GM12878 (cell line): ENCODE data around the gene PTGES2. TPM values are rescaled to one million over a fixed set of nuclear protein-coding genes. Genes with fewer than 3 reads are reported as not detected.

Source experiments
- BHLHE40 ChIP-seq, 2 experiments: fragments of 450-650 bp in 1 of 2; IDR thresholded peaks; 2 replicates each; pipeline ENCODE4 v1.6.1; 2011 to 2017; ENCODE audit warnings: low read depth in 2 of 2, borderline replicate concordance in 1 of 2, improper control_type of control experiment in 1 of 2, low read length in 1 of 2, mild to moderate bottlenecking in 1 of 2
- BMI1 ChIP-seq: fragments of 450-650 bp; IDR thresholded peaks from 2 replicates; pipeline ENCODE4 v1.6.1; 2016; ENCODE audit warnings: mild to moderate bottlenecking, moderate library complexity, borderline replicate concordance
- CEBPZ ChIP-seq: fragments of 150-350 bp; IDR thresholded peaks from 2 replicates; pipeline ENCODE4 v1.6.1; 2016; ENCODE audit warnings: low read depth, low read length
- CREM ChIP-seq: IDR thresholded peaks from 2 replicates; pipeline ENCODE4 v1.6.1; 2014; ENCODE audit warnings: antibody characterized with exemption, low read depth
- JUND ChIP-seq: IDR thresholded peaks from 2 replicates; pipeline ENCODE4 v1.6.1; 2012; ENCODE audit warnings: low read depth, mild to moderate bottlenecking, low read length, improper control_type of control experiment, moderate library complexity
- MEF2A ChIP-seq: IDR thresholded peaks from 2 replicates; pipeline ENCODE4 v1.6.1; 2011; ENCODE audit warnings: low read depth, mild to moderate bottlenecking, low read length, moderate library complexity; ENCODE audit not compliant: insufficient read depth
- MLLT1 ChIP-seq: fragments of 450-650 bp; IDR thresholded peaks from 2 replicates; pipeline ENCODE4 v1.6.1; 2016; ENCODE audit warnings: mild to moderate bottlenecking
- PAX8 ChIP-seq: fragments of 450-650 bp; IDR thresholded peaks from 2 replicates; pipeline ENCODE4 v1.6.1; 2017; ENCODE audit warnings: mild to moderate bottlenecking, moderate library complexity
- POLR2AphosphoS5 ChIP-seq: IDR thresholded peaks from 2 replicates; pipeline ENCODE4 v1.6.1; 2011; ENCODE audit warnings: mild to moderate bottlenecking, low read length, inconsistent platforms
- SMAD1 ChIP-seq: fragments of 450-650 bp; IDR thresholded peaks from 2 replicates; pipeline ENCODE4 v1.6.1; 2018; ENCODE audit warnings: mild to moderate bottlenecking, low read depth; ENCODE audit not compliant: partially characterized antibody
- TCF12 ChIP-seq: IDR thresholded peaks from 2 replicates; pipeline ENCODE4 v1.6.1; 2011; ENCODE audit warnings: low read depth, mild to moderate bottlenecking, low read length
- ZZZ3 ChIP-seq: IDR thresholded peaks from 2 replicates; pipeline ENCODE4 v1.6.1; 2011; ENCODE audit warnings: low read depth; ENCODE audit not compliant: control insufficient read depth, insufficient read length
- polyA plus RNA-seq, 11 experiments: library from polyadenylated mRNA; depleted of rRNA in 4 of 11; unstranded in 6 of 11; stranded (reverse) in 5 of 11; fragments of >200 nt; fragmentation: Nextera tagmentation in 4 of 11; fragmentation: Illumina TruSeq in 1 of 11; extraction: Ambion mirVana in 4 of 11; extraction: Trizol in 1 of 11; gene quantifications; 1 replicate in 1 of 11; 2 replicates in 10 of 11; pipeline versions ENCODE4 v1.2.1 to v1.2.3, GENCODE V29; 2011 to 2016; ENCODE audit warnings: inconsistent platforms in 2 of 11, missing spikeins in 2 of 11, low read depth in 1 of 11
- total RNA-seq, 4 experiments: library from RNA; depleted of rRNA in 3 of 4; stranded (reverse); fragments of >200 nt in 3 of 4; fragmentation: Illumina TruSeq in 1 of 4; extraction: Trizol in 1 of 4; gene quantifications; 2 replicates each; pipeline versions ENCODE4 v1.2.1 to v1.2.3, GENCODE V29; 2013 to 2021
- TF ChIP-seq, protein P1 (sequence below): IDR thresholded peaks from 2 replicates; pipeline ENCODE4 v1.6.1; 2011; ENCODE audit warnings: low read depth, low read length, improper control_type of control experiment, borderline replicate concordance
- TF ChIP-seq, protein P2 (sequence below): fragments of 450-650 bp; IDR thresholded peaks from 2 replicates; pipeline ENCODE4 v1.6.1; 2016; ENCODE audit warnings: mild to moderate bottlenecking, moderate library complexity, borderline replicate concordance
- TF ChIP-seq, protein P3 (sequence below): fragments of 450-650 bp; IDR thresholded peaks from 2 replicates; pipeline ENCODE4 v1.6.1; 2017; ENCODE audit warnings: mild to moderate bottlenecking
- TF ChIP-seq, protein P4 (sequence below): IDR thresholded peaks from 2 replicates; pipeline ENCODE4 v1.6.1; 2011; ENCODE audit warnings: low read depth, mild to moderate bottlenecking, low read length, moderate library complexity, borderline replicate concordance; ENCODE audit errors: extremely low read depth

PTGES2 gene
- total and polyA plus RNA-seq, 10 of the 15 experiments (the other 5 are each of a cell fraction or from before 2014, with no cell fraction given), result 2.1 to 141 (median 99.1) TPM

GRCh38 chr9:128159784-128160602 lies 32.5 kb upstream of the PTGES2 start, which contains the start of gene BBLN (continued):
- TF ChIP-seq MLLT1, result no peak
- TF ChIP-seq SMAD1, result no peak
- TF ChIP-seq, protein P1, sequence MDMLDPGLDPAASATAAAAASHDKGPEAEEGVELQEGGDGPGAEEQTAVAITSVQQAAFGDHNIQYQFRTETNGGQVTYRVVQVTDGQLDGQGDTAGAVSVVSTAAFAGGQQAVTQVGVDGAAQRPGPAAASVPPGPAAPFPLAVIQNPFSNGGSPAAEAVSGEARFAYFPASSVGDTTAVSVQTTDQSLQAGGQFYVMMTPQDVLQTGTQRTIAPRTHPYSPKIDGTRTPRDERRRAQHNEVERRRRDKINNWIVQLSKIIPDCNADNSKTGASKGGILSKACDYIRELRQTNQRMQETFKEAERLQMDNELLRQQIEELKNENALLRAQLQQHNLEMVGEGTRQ, result no peak
- no peak for TF ChIP-seq MEF2A
- TF ChIP-seq, protein P2, sequence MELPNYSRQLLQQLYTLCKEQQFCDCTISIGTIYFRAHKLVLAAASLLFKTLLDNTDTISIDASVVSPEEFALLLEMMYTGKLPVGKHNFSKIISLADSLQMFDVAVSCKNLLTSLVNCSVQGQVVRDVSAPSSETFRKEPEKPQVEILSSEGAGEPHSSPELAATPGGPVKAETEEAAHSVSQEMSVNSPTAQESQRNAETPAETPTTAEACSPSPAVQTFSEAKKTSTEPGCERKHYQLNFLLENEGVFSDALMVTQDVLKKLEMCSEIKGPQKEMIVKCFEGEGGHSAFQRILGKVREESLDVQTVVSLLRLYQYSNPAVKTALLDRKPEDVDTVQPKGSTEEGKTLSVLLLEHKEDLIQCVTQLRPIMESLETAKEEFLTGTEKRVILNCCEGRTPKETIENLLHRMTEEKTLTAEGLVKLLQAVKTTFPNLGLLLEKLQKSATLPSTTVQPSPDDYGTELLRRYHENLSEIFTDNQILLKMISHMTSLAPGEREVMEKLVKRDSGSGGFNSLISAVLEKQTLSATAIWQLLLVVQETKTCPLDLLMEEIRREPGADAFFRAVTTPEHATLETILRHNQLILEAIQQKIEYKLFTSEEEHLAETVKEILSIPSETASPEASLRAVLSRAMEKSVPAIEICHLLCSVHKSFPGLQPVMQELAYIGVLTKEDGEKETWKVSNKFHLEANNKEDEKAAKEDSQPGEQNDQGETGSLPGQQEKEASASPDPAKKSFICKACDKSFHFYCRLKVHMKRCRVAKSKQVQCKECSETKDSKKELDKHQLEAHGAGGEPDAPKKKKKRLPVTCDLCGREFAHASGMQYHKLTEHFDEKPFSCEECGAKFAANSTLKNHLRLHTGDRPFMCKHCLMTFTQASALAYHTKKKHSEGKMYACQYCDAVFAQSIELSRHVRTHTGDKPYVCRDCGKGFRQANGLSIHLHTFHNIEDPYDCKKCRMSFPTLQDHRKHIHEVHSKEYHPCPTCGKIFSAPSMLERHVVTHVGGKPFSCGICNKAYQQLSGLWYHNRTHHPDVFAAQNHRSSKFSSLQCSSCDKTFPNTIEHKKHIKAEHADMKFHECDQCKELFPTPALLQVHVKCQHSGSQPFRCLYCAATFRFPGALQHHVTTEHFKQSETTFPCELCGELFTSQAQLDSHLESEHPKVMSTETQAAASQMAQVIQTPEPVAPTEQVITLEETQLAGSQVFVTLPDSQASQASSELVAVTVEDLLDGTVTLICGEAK, result peak; percentile 74
- TF ChIP-seq, protein P3, sequence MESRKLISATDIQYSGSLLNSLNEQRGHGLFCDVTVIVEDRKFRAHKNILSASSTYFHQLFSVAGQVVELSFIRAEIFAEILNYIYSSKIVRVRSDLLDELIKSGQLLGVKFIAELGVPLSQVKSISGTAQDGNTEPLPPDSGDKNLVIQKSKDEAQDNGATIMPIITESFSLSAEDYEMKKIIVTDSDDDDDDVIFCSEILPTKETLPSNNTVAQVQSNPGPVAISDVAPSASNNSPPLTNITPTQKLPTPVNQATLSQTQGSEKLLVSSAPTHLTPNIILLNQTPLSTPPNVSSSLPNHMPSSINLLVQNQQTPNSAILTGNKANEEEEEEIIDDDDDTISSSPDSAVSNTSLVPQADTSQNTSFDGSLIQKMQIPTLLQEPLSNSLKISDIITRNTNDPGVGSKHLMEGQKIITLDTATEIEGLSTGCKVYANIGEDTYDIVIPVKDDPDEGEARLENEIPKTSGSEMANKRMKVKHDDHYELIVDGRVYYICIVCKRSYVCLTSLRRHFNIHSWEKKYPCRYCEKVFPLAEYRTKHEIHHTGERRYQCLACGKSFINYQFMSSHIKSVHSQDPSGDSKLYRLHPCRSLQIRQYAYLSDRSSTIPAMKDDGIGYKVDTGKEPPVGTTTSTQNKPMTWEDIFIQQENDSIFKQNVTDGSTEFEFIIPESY, result no peak
- TF ChIP-seq JUND, result no peak
- peak; percentile 94 for TF ChIP-seq CREM
- no peak for TF ChIP-seq TCF12
- TF ChIP-seq BHLHE40 (IDR thresholded peaks at IDR 0.05; ENCODE audit: borderline replicate concordance in 1 of 2, low read depth in 2 of 2, low read length in 1 of 2), result peak in 1 of 2 experiments; percentile 69; a peak in 2 of 4 replicates
- no peak for TF ChIP-seq ZZZ3
- peak; percentile 86 for TF ChIP-seq POLR2AphosphoS5
- TF ChIP-seq, protein P4, sequence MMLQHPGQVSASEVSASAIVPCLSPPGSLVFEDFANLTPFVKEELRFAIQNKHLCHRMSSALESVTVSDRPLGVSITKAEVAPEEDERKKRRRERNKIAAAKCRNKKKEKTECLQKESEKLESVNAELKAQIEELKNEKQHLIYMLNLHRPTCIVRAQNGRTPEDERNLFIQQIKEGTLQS, result peak; percentile 41; the same call in 1 of the 2 replicates
- TF ChIP-seq CEBPZ, result no peak
- TF ChIP-seq PAX8, result no peak
- no peak for TF ChIP-seq BMI1
